Stimulated activated CD4-positive, alpha-beta T cell treated with anti-CD3 and anti-CD28 coated beads, Interleukin-15, amount 100 ng/mL, for 24 hours (primary cell): ENCODE results near the gene RHEBL1.

Experiments used
- DNase-seq: peaks from one replicate; pipeline ENCODE4 v3.0.0-alpha.2; 2020

Gene RHEBL1

DNA sequence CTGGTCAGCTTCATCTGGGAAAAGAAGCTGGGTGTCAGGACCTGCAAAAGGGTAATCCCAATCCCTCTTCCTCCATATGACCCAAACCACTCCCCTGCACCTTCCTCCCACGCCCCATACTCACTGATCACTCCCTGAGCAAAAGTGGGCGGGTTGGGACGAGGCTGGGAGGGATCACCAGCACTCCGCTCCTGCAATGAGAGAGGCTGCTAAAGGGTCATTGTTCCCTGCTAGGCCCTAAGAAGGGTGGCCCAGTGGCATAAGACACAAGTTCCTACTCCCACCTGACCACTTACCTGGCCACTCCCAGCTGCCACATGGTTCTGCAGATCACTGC lies 35.5 kb downstream of the RHEBL1 start:
- no peak for DNase-seq

- no peak for DNase-seq
These were observed 36.0 kb downstream of the RHEBL1 start for GRCh38 chr12:49033611-49034285.

GRCh38 chr12:49032679-49033447 lies 36.9 kb downstream of the RHEBL1 start:
- DNase-seq = no peak

GRCh38 chr12:49032276-49032675 lies 37.5 kb downstream of the RHEBL1 start:
- no peak for DNase-seq

- DNase-seq = no peak
These were observed 38.1 kb downstream of the RHEBL1 start for GRCh38 chr12:49031573-49032161.

DNA sequence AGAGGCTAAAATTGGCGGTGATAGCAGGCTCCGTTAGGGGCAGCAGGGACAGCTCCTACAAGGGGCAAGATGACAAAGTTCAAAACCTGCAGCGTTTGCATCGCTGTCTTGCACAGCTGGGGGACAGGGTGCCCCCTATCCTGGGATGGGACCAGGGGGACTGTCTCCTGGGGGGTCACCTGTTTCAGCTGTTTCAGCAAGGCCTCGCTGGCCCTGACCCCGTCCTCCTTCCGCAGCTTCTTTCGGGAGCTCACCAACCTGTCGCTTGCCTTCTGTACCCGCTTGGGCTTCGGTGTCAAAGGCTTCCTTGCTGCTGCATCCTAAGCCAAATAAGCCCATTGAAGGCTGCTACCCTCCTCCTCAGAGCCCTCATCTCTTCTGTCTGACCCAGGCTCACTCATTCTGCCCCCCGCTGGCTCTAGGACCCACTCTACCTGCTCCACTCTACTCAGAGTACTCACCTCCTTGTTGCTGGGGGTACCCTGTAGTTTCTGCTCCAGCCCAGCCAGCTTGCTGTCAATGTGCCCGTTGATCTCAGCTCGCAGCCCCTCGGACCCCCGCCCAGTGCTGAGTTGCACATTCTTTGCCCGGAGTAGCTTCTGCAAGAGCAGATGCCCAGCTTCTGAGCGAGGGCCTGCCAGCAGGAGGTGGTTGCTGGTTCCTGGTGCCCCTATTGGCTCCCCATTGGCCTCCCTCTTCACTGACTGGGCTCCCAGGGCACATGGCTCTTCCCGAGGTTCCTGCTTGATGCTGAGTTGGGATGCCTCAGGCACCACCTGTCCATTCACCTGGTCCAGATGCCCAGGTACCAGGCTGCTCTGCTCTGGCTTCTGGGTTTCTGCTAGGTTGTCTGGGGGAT lies 38.8 kb downstream of the RHEBL1 start:
- DNase-seq = no peak

GRCh38 chr12:49030119-49030518 lies 39.7 kb downstream of the RHEBL1 start:
- DNase-seq = no peak

DNA sequence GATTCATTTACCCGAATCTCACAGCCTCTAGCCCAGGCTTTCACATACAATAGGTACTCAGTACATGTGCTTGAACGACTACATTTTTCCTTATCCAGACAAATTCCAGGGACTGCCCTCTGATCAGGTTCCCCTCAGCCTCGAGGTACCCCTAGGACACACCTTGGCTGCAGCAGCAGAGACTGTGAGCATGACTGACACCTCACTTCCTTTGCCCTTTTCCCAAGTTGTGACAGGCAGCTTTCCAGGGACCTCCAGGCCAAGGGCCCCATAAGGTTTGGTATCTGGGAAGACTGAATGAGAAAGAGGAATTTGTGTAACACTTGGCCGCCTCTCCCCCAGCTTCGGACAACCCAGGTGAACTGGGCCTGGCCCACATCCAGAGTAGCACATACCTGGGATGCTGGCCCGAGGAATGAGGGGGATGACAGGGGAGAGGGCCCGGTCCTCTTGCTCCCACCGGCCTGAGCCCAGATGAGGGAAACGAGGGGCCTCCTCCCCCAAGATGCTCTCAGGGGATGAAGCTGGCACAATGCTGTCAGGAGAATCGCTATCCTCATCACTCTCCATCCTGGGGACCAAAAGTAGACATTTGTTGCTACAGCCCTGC lies 41.0 kb downstream of the RHEBL1 start:
- DNase-seq = no peak

GRCh38 chr12:49027846-49028555 lies 41.8 kb downstream of the RHEBL1 start:
- no peak for DNase-seq

DNA sequence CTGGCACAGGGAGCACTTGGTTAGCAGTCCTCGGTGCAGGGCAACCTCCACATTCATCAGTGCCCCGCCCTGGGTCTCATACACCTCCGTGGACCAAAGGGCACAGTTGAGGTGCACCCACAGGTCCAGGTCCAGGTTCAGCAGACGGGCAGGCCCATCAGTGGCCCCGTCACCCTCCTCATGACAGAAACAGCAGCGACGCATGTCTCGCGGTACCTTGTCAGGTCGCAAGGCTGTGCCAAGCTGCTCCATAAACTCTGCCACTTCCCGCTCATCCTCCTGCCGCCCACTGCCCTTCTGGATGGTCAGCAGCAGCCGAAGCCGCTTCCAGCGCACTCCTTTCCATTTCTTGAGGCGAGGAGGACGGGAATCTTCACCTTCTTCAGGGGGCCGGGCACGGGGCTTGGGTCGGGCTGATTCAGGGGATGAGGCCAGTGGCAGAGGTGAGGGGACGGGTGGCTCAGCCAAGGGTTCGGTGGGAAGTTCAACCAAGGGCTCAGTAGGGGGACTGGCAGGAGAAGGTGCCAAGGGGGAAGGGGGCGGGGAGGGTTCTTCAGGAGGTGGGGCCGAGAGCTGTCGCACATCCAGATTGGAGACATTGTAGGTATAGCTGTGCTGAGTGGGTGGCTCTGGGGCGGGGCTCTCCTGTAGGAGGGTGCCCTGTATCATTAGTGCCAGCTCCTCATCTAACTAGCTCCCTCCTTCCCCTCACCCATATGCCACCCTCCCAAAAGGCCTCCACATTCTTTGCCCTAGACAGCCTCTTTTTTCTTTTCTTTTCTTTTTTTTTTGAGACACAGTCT lies 42.9 kb downstream of the RHEBL1 start:
- DNase-seq = no peak

DNA sequence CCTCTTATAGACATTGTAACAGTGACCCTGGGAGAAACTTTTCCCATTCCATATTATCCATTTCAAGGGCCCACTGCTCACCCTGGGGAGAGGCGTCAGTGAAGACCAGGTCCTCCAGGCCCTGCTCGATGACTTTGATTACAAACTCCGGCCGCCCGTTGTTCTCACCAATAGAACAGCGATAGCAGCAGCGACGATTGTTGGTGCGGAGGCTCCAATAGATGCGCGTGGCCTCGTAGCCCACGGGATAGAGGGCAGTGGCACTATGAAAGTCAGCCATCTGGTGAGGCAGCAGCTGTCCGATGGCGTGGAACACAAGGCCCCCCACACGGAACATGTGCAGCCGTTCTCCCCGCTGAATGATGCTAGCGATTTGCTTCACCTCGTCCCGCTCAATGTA lies 43.7 kb downstream of the RHEBL1 start:
- no peak for DNase-seq

DNA sequence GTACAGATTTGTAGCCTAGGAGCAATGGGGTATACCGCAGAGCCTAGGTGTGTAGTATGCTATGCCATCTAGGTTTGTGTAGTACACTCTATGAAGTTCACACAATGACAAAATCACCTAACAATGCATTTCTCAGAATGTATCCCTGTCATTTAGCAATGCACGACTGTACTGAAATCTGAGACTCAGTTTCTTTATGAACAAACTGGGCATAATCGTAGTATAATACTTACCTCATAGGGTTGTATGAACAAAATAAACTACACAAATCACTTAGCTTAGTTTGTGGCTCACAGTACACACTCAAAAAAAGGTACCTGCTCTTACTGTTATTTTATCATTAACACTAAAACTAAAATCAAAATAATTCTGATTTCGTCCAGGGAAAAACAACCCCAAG lies 44.3 kb downstream of the RHEBL1 start:
- DNase-seq = no peak

DNA sequence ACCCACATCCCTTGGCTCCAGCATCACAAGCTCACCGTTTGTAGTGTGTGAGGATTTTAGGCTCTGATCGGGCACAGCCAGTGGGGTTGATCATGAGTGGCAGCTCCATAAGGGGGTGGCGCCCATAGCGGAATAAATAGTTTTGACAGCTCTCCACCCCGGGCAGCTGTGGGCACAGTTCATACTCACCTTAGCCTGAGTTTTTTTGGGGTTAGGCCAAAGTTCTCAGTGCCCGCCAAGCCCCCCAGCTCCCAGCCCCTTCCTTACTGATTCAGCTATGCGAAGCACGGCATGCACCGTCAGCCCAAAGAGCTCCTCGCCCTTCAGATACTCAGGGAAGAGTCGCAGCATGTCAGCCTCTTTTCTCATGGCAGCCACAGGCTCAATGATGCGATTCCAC lies 45.2 kb downstream of the RHEBL1 start:
- DNase-seq = no peak

DNA sequence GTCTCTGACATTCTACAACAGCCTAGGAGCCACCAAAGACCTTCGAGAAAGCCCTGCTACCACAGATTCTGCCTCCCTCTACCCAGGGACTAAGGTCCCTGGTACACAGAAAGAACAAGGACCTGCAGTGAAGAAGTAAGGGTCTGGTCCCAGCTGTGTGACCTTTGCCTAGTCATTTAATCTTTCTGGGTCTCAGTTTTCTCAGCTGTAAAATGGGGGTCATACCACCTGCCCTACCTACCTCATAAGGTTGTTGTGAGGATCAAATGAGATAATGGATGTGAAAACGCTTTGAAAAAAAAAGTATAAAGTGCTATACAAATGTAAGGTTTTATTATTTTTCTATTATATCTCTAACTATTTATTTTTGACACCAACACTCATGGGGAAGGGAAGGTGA lies 46.0 kb downstream of the RHEBL1 start:
- no peak for DNase-seq

- no peak for DNase-seq
These were observed 47.1 kb downstream of the RHEBL1 start for GRCh38 chr12:49022558-49023178.

GRCh38 chr12:49021292-49021915 lies 48.4 kb downstream of the RHEBL1 start:
- no peak for DNase-seq

DNA sequence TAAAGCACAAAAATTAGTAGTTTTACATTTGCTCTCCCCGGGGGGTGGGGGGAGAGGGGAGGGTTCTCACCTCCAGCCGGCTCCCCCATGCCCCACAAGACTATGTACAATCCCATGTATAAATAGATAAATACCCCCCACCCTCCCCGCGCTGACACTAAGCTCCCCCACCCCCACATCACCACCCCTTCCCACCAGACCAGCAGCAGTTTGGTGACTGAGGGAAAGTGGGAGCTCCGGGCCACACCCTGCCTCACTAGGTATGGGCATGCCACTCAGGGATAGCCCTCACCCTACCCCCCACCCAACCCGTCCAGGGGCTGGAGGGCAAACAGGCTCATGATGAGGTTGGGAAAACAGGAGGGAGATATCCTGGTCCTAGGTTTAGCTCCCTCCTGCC lies 49.3 kb downstream of the RHEBL1 start:
- no peak for DNase-seq

GRCh38 chr12:49019443-49020324 lies 50.1 kb downstream of the RHEBL1 start:
- DNase-seq = peak; percentile 50

DNA sequence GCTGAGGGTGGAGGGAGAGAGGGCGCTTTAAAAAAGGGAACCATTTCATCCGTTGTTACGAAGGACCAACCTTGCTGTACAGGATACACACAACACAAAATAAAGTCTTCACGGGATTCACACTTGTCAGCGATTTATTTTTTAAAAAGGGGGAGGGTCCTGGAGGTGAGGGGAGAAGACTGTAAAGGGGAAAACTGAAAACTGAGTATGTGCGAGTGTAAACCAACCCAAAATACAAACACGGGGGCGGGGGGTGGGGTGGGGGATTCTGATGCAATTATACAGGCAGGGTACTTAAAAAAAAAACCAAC lies 50.7 kb downstream of the RHEBL1 start:
- no peak for DNase-seq
